WTC11 (cell line): ENCODE measurements around the gene APRT.

Experiments
- CREB1 ChIP-seq: sonication (generic); formaldehyde crosslinking; IDR thresholded peaks from 2 replicates; pipeline ENCODE4 v1.8.0; 2023; ENCODE audit warnings: mild to moderate bottlenecking, missing genetic modification reagents
- CTCF ChIP-seq: fragments of 200-600 bp; IDR thresholded peaks from 2 replicates; pipeline ENCODE4 v1.8.0; 2022; ENCODE audit warnings: antibody characterized with exemption

DNA sequence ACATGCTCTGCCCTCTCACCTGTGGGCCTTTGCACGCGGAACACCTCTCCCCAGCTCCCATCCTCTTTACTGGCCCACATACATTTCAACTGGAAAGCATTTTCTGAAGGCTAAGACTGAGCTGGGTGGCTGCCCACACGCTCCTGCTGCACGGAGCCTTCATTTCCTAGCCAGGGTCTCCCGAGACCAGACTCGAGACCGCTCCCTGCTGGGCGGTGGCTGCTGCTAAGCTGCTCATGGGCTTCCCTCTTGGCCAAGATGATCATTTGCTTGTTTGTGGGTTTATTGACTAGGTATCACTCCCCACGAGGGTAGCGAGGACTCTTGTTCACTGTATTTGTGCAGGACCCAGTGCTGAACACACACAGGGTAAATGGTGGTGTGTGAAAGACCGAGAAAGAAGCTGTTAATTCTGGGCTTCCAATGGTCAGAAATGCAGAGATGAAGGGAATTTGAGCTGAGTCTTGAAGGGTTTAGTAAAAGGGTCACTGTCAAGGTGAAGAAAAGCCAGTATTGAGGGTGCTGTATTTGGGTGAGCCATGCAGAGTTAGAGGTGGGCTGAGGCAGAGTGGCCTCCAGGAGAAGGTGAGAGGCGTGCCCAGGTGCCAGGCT lies 46.1 kb upstream of the APRT start:
- TF ChIP-seq CTCF (no peak), CREB1 (no peak)
